ENCODE results near the gene CFAP97D2.

DNA sequence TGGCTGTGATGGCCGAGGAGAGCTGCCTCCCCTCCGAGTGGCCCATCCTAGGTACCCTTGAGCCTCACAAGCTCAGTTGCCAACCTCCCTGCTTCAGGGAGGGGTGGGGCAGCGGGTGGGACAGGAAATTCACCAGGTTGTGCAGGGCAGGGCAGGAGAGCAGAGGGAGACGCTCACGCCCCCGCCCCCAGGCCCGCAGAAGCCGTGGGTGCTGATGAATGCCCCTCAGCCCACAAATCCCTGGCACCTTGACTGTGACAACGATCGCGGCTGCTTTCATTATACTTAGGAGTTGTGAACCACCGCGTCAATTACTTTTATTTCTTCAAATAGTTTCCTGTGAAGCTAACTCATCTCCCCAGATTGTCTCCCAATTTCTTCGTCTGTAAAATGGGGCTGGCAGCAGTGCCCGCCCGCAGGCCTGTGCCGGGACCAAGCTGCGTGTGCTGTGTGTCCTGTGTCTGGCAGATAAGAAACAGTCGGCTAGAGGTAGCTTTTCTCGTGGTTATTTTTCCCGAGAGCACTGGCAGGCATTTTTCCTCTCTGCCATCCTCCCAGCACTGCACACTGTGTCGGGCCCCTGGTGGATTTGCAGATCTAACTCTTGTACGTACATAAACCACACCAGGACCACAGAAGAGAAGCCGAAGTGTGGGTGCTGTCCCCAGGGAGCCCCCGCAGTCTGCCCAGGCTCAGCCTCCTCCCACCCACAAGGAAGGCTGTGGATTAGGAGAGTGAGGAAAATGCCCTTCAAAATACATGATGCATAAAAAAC is 38.7 kb upstream of the CFAP97D2 start:
- TF ChIP-seq, protein P1, sequence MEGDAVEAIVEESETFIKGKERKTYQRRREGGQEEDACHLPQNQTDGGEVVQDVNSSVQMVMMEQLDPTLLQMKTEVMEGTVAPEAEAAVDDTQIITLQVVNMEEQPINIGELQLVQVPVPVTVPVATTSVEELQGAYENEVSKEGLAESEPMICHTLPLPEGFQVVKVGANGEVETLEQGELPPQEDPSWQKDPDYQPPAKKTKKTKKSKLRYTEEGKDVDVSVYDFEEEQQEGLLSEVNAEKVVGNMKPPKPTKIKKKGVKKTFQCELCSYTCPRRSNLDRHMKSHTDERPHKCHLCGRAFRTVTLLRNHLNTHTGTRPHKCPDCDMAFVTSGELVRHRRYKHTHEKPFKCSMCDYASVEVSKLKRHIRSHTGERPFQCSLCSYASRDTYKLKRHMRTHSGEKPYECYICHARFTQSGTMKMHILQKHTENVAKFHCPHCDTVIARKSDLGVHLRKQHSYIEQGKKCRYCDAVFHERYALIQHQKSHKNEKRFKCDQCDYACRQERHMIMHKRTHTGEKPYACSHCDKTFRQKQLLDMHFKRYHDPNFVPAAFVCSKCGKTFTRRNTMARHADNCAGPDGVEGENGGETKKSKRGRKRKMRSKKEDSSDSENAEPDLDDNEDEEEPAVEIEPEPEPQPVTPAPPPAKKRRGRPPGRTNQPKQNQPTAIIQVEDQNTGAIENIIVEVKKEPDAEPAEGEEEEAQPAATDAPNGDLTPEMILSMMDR (IDR thresholded peaks at IDR 0.05) = no peak
- TF ChIP-seq POLR2A (IDR thresholded peaks at IDR 0.05) = no peak

Data from vagina (tissue), 2 donors.